ENCODE measurements around the gene RARA. TPM values are rescaled to one million over a fixed set of nuclear protein-coding genes. Genes with fewer than 3 reads are reported as not detected.

Gene RARA
- total and polyA plus RNA-seq, 2 of the 4 experiments (the other 2 are of a cell fraction), result 9.0 to 12.7 TPM

- Histone ChIP-seq H2AFZ (replicated peaks; ENCODE audit: low read length, poor library complexity) (no peak overlapping the region), H2AK9ac (replicated peaks; ENCODE audit: low read depth, low read length, poor library complexity) (peak overlapping the region; percentile 15), H3K79me1 (ENCODE audit: low read depth in 1 of 2, low read length in 2 of 2) (peaks cover 47 to 91% of the 10 kb centered on the region in 2 experiments), H4K8ac (ENCODE audit: low read depth in 2 of 2, low read length in 2 of 2) (no peak overlapping the region), H2BK20ac (ENCODE audit: low read depth, low read length) (no peak overlapping the region), H3K4ac (ENCODE audit: low read depth, low read length) (no peak overlapping the region; the same call in 1 of the 2 replicates), H3K4me1 (ENCODE audit: control insufficient read depth, insufficient read depth, low read length) (peaks cover 54% of the 10 kb centered on the region), H3K27ac (ENCODE audit: insufficient read depth, low read length) (no peak overlapping the region), H3K4me3 (ENCODE audit: insufficient read depth, low read depth, low read length) (no peak overlapping the region), H3K23ac (ENCODE audit: low read depth, low read length) (0 out of 2 replicates have a peak overlapping the region, but pooled peaks have one; percentile 36), H3K9me3 (ENCODE audit: control insufficient read depth, insufficient read depth, low read length) (no peaks in the 10 kb centered on the region), H2AK5ac (ENCODE audit: low read depth, low read length) (no peak overlapping the region; the same call in 1 of the 2 replicates), H4K5ac (ENCODE audit: low read depth, low read length) (no peak overlapping the region), H2BK15ac (ENCODE audit: low read depth, low read length) (no peak overlapping the region), H3K18ac (ENCODE audit: low read depth, low read length) (no peak overlapping the region), H3K14ac (replicated peaks; ENCODE audit: low read depth, low read length) (no peak overlapping the region), H3K56ac (ENCODE audit: extremely low read depth, insufficient read depth, low read length) (no peak overlapping the region), H2BK120ac (ENCODE audit: low read depth, low read length) (no peak overlapping the region), H3K9me1 (ENCODE audit: insufficient read depth, low read length) (peaks cover 23% of the 10 kb centered on the region), H3K4me2 (ENCODE audit: low read depth, low read length) (no peak overlapping the region), H2BK5ac (ENCODE audit: low read depth, low read length, poor library complexity, severe bottlenecking) (no peak overlapping the region), H4K20me1 (ENCODE audit: insufficient read depth, low read length) (peaks cover 69% of the 10 kb centered on the region), H4K91ac (ENCODE audit: insufficient read depth, low read depth, low read length) (no peak overlapping the region), H3K27me3 (ENCODE audit: control insufficient read depth, insufficient read depth, low read length) (no peaks in the 10 kb centered on the region), H3K36me3 (ENCODE audit: control insufficient read depth, insufficient read depth, low read length) (peaks cover 46% of the 10 kb centered on the region), H3K9ac (ENCODE audit: low read depth, low read length) (no peak overlapping the region)
- ChIA-PET CTCF (no interaction called here), POLR2A (ENCODE audit: unreplicated experiment) (no interaction called here)
- intact Hi-C loops (cut with micrococcal nuclease) (no loop called here), dilution Hi-C loops (cut with HindIII; ENCODE audit: low sequenced_read_pairs, unreplicated experiment) (no loop called here), in situ Hi-C loops (cut with MboI; ENCODE audit: low sequenced_read_pairs) (no loop called here)
- WGBS, 2 experiments (ENCODE audit: extremely low coverage in 2 of 2, insufficient read length in 1 of 2), result 63% methylated on average over 13 of the region's 17 CpGs; no CpG with 5 or more reads in 1 of the 2 experiments
- DNase-seq, result no peak
- ATAC-seq (ENCODE audit: low read depth), result no peak
- no TSS peak for BruUV-seq (replicated peaks)
- TF ChIP-seq, protein P1, sequence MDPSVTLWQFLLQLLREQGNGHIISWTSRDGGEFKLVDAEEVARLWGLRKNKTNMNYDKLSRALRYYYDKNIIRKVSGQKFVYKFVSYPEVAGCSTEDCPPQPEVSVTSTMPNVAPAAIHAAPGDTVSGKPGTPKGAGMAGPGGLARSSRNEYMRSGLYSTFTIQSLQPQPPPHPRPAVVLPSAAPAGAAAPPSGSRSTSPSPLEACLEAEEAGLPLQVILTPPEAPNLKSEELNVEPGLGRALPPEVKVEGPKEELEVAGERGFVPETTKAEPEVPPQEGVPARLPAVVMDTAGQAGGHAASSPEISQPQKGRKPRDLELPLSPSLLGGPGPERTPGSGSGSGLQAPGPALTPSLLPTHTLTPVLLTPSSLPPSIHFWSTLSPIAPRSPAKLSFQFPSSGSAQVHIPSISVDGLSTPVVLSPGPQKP (IDR thresholded peaks at IDR 0.05; ENCODE audit: borderline replicate concordance, low read depth, low read length), result no peak
- TF ChIP-seq FOS (IDR thresholded peaks at IDR 0.05; ENCODE audit: low read depth, low read length), result no peak
- TF ChIP-seq POLR2A (IDR thresholded peaks at IDR 0.05; ENCODE audit: low read depth, low read length), result no peak
- no peak for TF ChIP-seq RAD21 (IDR thresholded peaks at IDR 0.05; ENCODE audit: low read length)
- no peak for TF ChIP-seq BHLHE40 (IDR thresholded peaks at IDR 0.05; ENCODE audit: low read depth, low read length)
- no peak for TF ChIP-seq MAFK (IDR thresholded peaks at IDR 0.05; ENCODE audit: low read depth, low read length)
- no peak for TF ChIP-seq RFX5 (IDR thresholded peaks at IDR 0.05; ENCODE audit: low read depth, low read length)
- no peak for TF ChIP-seq NFE2L2 (IDR thresholded peaks at IDR 0.05; ENCODE audit: low read depth, low read length)
- no peak for TF ChIP-seq MXI1 (IDR thresholded peaks at IDR 0.05; ENCODE audit: borderline replicate concordance, low read depth, low read length)
- TF ChIP-seq CHD1 (IDR thresholded peaks at IDR 0.05; ENCODE audit: low read depth, low read length), result no peak
- TF ChIP-seq, protein P2, sequence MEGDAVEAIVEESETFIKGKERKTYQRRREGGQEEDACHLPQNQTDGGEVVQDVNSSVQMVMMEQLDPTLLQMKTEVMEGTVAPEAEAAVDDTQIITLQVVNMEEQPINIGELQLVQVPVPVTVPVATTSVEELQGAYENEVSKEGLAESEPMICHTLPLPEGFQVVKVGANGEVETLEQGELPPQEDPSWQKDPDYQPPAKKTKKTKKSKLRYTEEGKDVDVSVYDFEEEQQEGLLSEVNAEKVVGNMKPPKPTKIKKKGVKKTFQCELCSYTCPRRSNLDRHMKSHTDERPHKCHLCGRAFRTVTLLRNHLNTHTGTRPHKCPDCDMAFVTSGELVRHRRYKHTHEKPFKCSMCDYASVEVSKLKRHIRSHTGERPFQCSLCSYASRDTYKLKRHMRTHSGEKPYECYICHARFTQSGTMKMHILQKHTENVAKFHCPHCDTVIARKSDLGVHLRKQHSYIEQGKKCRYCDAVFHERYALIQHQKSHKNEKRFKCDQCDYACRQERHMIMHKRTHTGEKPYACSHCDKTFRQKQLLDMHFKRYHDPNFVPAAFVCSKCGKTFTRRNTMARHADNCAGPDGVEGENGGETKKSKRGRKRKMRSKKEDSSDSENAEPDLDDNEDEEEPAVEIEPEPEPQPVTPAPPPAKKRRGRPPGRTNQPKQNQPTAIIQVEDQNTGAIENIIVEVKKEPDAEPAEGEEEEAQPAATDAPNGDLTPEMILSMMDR (conservative IDR thresholded peaks at IDR 0.05; ENCODE audit: low read depth, low read length), result no peak
- TF ChIP-seq RCOR1 (IDR thresholded peaks at IDR 0.05; ENCODE audit: insufficient replicate concordance, low read length), result no peak
- TF ChIP-seq, protein P3, sequence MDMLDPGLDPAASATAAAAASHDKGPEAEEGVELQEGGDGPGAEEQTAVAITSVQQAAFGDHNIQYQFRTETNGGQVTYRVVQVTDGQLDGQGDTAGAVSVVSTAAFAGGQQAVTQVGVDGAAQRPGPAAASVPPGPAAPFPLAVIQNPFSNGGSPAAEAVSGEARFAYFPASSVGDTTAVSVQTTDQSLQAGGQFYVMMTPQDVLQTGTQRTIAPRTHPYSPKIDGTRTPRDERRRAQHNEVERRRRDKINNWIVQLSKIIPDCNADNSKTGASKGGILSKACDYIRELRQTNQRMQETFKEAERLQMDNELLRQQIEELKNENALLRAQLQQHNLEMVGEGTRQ (IDR thresholded peaks at IDR 0.05; ENCODE audit: low read depth, low read length), result no peak
- TF ChIP-seq SMC3 (IDR thresholded peaks at IDR 0.05; ENCODE audit: low read depth, low read length), result no peak
- no peak for TF ChIP-seq CEBPB (IDR thresholded peaks at IDR 0.05; ENCODE audit: low read depth, low read length)
Measured at GRCh38 chr17:40348562-40349476, 39.8 kb downstream of the RARA start.

Data from IMR-90 (cell line).